MCF 10A (cell line): Measurements from ENCODE around the gene PCK1. TPM values are rescaled to one million over a fixed set of nuclear protein-coding genes. Genes with fewer than 3 reads are reported as not detected.

Source experiments
- BruUV-seq: library from RNA; stranded (reverse); fragments of 400-500 nt; replicated peaks from 2 replicates; lab custom pipeline; 2021; lab: Mats Ljungman, UMichigan
- CTCF ChIA-PET: fragments of 300-600 bp; sonication (Branson Sonifier 250); formaldehyde crosslinking; extraction: SDS; loops from one replicate; lab custom pipeline; 2021; ENCODE audit warnings: antibody characterized with exemption, inconsistent platforms; lab: Yijun Ruan, JAX
- POLR2A ChIA-PET: fragments of 300-600, 350-650 bp; sonication (Branson Sonifier 250); formaldehyde crosslinking; extraction: SDS; loops from one replicate; lab custom pipeline; 2020; ENCODE audit warnings: antibody characterized with exemption, inconsistent platforms; lab: Yijun Ruan, JAX
- DNase-seq: peaks from one replicate; pipeline ENCODE4 v3.0.0-alpha.2; 2018; ENCODE audit not compliant: unreplicated experiment
- H3K27ac Mint-ChIP-seq: one replicate; pipeline ENCODE4 v1.8.0; 2022; ENCODE audit warnings: mild to moderate bottlenecking, low read depth, mixed read lengths; ENCODE audit not compliant: unreplicated experiment
- H3K27me3 Mint-ChIP-seq: one replicate; pipeline ENCODE4 v1.8.0; 2022; ENCODE audit warnings: mixed read lengths; ENCODE audit not compliant: insufficient read depth, unreplicated experiment
- H3K36me3 Mint-ChIP-seq: one replicate; pipeline ENCODE4 v1.8.0; 2022; ENCODE audit warnings: mild to moderate bottlenecking, moderate library complexity, mixed read lengths; ENCODE audit not compliant: insufficient read depth, unreplicated experiment
- H3K4me1 Mint-ChIP-seq: one replicate; pipeline ENCODE4 v1.8.0; 2022; ENCODE audit warnings: mixed read lengths; ENCODE audit not compliant: insufficient read depth, unreplicated experiment
- H3K4me3 Mint-ChIP-seq: one replicate; pipeline ENCODE4 v1.8.0; 2022; ENCODE audit warnings: mild to moderate bottlenecking, moderate library complexity, mixed read lengths; ENCODE audit not compliant: unreplicated experiment
- H3K9me3 Mint-ChIP-seq: one replicate; pipeline ENCODE4 v1.8.0; 2022; ENCODE audit warnings: mixed read lengths; ENCODE audit not compliant: unreplicated experiment
- intact Hi-C: fragments of 100-400 bp; cut with micrococcal nuclease; formaldehyde crosslinking; loops from 2 replicates; pipeline ENCODE4 v1.14.1; 2022
- total RNA-seq: library from RNA; stranded (reverse); gene quantifications from 2 replicates; pipeline ENCODE4 v1.2.3, GENCODE V29; 2022
- TF ChIP-seq, protein P1 (sequence below): fragments of 200-600 bp; IDR thresholded peaks from one replicate; pipeline ENCODE4 v1.8.0; 2022; ENCODE audit warnings: antibody characterized with exemption, mild to moderate bottlenecking; ENCODE audit not compliant: unreplicated experiment

PCK1 gene
- total RNA-seq, 1 experiment from 2014 or later, result not detected

DNA sequence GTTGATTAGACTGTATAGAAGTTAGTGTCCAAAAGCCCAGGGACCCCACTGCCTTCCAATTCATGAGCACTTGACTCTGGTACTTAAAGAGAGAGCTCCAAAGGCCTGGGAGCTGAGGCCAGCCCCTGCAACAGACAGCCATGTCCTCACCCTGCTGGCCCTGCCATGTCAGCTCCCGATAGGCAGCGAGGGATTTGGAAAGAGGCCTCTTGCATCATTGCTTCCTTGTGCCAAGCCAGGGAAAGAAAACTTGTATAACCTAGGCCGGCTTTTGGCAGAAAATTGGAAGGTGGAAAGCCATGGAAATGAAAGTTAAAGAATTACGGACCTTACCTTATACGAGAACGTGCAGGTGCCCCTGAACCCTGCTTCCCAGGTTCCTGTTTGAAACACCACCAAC is 8.4 kb upstream of the PCK1 start:
- Mint-ChIP-seq H3K27ac (no peak overlapping the region), H3K27me3 (peaks cover 99% of the 10 kb centered on the region), H3K36me3 (peaks cover 12% of the 10 kb centered on the region), H3K4me1 (no peaks in the 10 kb centered on the region), H3K4me3 (no peak overlapping the region), H3K9me3 (no peaks in the 10 kb centered on the region)
- POLR2A ChIA-PET, result interaction anchor here (0.9 kb wide), 1 partner anchor 14 kb away, joined by 3 read pairs; no protein-coding TSS in a partner anchor
- intact Hi-C loops, result no loop called here
- BruUV-seq, result no TSS peak
- CTCF ChIA-PET, result no interaction called here
- DNase-seq, result peak; percentile 29
- TF ChIP-seq, protein P1, sequence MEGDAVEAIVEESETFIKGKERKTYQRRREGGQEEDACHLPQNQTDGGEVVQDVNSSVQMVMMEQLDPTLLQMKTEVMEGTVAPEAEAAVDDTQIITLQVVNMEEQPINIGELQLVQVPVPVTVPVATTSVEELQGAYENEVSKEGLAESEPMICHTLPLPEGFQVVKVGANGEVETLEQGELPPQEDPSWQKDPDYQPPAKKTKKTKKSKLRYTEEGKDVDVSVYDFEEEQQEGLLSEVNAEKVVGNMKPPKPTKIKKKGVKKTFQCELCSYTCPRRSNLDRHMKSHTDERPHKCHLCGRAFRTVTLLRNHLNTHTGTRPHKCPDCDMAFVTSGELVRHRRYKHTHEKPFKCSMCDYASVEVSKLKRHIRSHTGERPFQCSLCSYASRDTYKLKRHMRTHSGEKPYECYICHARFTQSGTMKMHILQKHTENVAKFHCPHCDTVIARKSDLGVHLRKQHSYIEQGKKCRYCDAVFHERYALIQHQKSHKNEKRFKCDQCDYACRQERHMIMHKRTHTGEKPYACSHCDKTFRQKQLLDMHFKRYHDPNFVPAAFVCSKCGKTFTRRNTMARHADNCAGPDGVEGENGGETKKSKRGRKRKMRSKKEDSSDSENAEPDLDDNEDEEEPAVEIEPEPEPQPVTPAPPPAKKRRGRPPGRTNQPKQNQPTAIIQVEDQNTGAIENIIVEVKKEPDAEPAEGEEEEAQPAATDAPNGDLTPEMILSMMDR, result no peak

DNA sequence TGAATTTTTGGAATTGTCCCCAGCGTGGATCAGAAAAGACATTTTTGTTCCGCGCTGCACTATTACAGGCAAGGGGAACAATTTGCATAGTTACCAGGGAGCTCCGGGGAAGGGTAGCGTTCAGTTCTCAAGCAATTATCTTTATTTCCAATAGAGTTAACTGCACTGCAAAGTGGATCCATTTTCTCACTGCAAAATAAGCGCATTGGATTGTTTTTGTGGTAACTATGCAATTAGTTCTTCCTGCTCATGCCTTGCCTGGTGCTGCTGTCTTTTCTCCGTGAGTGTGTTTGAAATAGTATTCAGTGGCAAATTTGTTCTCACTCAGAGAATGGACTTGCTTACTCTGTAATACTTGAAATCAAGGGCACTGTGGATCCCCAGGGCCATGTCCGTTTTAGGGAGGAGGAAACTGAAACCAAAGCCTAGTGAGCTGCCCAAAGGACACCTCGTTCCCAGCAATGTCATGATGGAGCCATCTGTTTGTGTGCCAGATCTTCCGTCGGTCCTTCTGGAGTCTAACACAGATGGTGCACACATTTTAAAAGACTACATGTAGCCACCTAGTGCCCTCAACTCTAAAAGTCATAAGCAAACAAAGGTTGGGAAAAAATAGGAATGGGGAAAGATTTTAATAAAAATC is 7.4 kb upstream of the PCK1 start:
- BruUV-seq, result no TSS peak
- no peak for DNase-seq
- Mint-ChIP-seq H3K9me3 (no peaks in the 10 kb centered on the region), H3K27me3 (peaks cover 99% of the 10 kb centered on the region), H3K4me1 (no peaks in the 10 kb centered on the region), H3K27ac (no peak overlapping the region), H3K4me3 (no peak overlapping the region), H3K36me3 (peaks cover 8% of the 10 kb centered on the region)
- ChIA-PET POLR2A (no interaction called here), CTCF (interaction anchor here (0.6 to 1.5 kb wide), 3 partner anchors 43 to 970 kb away, joined by 3 to 7 read pairs (median 3); no protein-coding TSS in a partner anchor)
- intact Hi-C loops, result no loop called here
- TF ChIP-seq, protein P1, result no peak

DNA sequence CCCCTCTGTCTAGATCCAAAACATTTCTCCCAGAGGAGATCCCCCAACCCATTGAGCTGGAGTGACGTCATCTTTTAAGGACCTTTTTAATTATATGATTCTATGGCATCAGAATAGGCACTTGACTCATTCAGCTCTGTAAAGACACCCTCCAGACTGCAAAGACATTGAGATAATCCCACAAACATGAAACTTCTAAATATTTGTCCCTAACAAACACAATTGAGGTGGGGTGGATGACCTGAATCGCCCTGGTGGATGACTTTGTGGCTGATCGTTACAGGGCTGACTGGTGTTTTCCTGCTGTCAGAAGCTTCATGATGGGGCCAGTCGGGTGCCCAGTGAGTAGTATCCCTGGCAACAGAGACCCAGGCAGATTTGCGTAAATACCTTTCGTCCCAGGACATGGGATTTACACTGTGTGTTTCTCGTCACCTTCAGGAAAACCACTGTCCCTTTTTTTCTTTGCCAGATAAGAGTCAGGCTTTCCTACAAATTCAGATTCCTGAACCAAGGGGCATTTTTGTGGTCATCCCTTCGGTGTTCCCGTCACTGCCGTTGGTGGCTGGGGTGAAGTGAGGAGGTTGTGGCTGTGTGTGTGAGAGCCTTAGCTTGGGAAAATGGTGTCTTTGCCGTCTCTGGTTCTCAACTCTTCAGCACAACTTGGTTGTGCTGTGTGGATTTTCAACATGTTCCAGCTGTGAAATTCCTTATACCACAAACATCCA is 5.3 kb upstream of the PCK1 start:
- no TSS peak for BruUV-seq
- Mint-ChIP-seq H3K27ac (no peak overlapping the region), H3K27me3 (peaks cover 99% of the 10 kb centered on the region), H3K9me3 (no peaks in the 10 kb centered on the region), H3K4me3 (no peak overlapping the region), H3K36me3 (peaks cover 6% of the 10 kb centered on the region), H3K4me1 (peaks cover 2% of the 10 kb centered on the region)
- no peak for DNase-seq
- CTCF ChIA-PET, result interaction anchor here (0.6 to 1.3 kb wide), 3 partner anchors 9 to 926 kb away, joined by 3 to 4 read pairs (median 4); no protein-coding TSS in a partner anchor
- TF ChIP-seq, protein P1, result no peak
- POLR2A ChIA-PET, result no interaction called here
- intact Hi-C loops, result no loop called here

DNA sequence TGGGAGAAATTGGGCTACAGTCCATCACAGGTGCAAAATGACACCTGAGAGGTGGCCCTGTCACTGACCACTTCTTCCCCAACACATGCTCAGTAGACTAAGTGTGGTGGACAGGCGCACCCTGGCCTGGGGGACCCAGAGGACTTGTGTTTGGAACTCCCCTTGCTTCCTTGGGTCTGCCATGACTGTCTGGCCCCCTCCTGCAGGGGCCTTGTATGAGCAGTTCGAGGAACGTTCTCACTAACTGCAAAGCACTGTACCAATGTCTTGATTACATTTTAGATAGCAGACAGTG is 4.0 kb upstream of the PCK1 start:
- BruUV-seq, result no TSS peak
- ChIA-PET CTCF (interaction anchor here (0.6 to 0.7 kb wide), 2 partner anchors 650 to 1815 kb away, joined by 3 read pairs; no protein-coding TSS in a partner anchor), POLR2A (interaction anchor here (0.6 kb wide), 1 partner anchor 1449 kb away, joined by 3 read pairs; no protein-coding TSS in a partner anchor)
- Mint-ChIP-seq H3K27ac (no peak overlapping the region), H3K4me3 (no peak overlapping the region), H3K27me3 (peaks cover 99% of the 10 kb centered on the region), H3K9me3 (no peaks in the 10 kb centered on the region), H3K4me1 (peaks cover 6% of the 10 kb centered on the region), H3K36me3 (peaks cover 6% of the 10 kb centered on the region)
- no peak for DNase-seq
- intact Hi-C loops, result no loop called here
- TF ChIP-seq, protein P1, result no peak
